A673 (cell line): Measurements from ENCODE around the gene DNAI1. TPM values are rescaled to one million over a fixed set of nuclear protein-coding genes. Genes with fewer than 3 reads are reported as not detected.

ENCODE experiments used
- BruUV-seq: library from RNA; stranded (reverse); fragments of 400-500 nt; replicated peaks from 2 replicates; lab custom pipeline; 2021; lab: Mats Ljungman, UMichigan
- CTCF ChIA-PET: fragments of 300-600 bp; sonication (Branson Sonifier 250); formaldehyde crosslinking; loops from one replicate; lab custom pipeline; 2022; ENCODE audit warnings: antibody characterized with exemption; lab: Charles Lee
- POLR2A ChIA-PET: fragments of 300-600 bp; sonication (Branson Sonifier 250); formaldehyde crosslinking; loops from one replicate; lab custom pipeline; 2022; ENCODE audit warnings: antibody characterized with exemption; ENCODE audit not compliant: low non-redundant PET; lab: Charles Lee
- DNase-seq: peaks from one replicate; pipeline ENCODE4 v3.0.0-alpha.2; 2015; ENCODE audit warnings: low spot score
- H3K27ac ChIP-seq: fragments of 200-600 bp; sonication (generic); 2 replicates; pipeline ENCODE4 v1.5.1; 2016; ENCODE audit warnings: mixed run types, low read depth, mild to moderate bottlenecking, mixed read lengths, antibody characterized with exemption, low read length; ENCODE audit not compliant: poor library complexity, severe bottlenecking
- H3K27me3 ChIP-seq: fragments of 200-600 bp; sonication (generic); replicated peaks from 2 replicates; pipeline ENCODE4 v1.6.1; 2017; ENCODE audit warnings: mixed run types, low read depth, mild to moderate bottlenecking, mixed read lengths, antibody characterized with exemption, low read length; ENCODE audit not compliant: insufficient read depth, poor library complexity
- H3K36me3 ChIP-seq: fragments of 200-600 bp; sonication (generic); 2 replicates; pipeline ENCODE4 v1.6.1; 2016; ENCODE audit warnings: mixed run types, mild to moderate bottlenecking, mixed read lengths, antibody characterized with exemption, low read length; ENCODE audit not compliant: insufficient read depth, poor library complexity, severe bottlenecking
- H3K4me1 ChIP-seq: fragments of 200-600 bp; sonication (generic); 2 replicates; pipeline ENCODE4 v1.6.1; 2017; ENCODE audit warnings: mixed run types, mild to moderate bottlenecking, mixed read lengths, antibody characterized with exemption, low read length; ENCODE audit not compliant: insufficient read depth, poor library complexity, severe bottlenecking
- H3K4me3 ChIP-seq: fragments of 200-600 bp; sonication (generic); 2 replicates; pipeline ENCODE4 v1.5.1; 2016; ENCODE audit warnings: low read depth, mixed run types, mild to moderate bottlenecking, mixed read lengths, low read length; ENCODE audit not compliant: poor library complexity, severe bottlenecking
- H3K9me3 ChIP-seq: fragments of 200-600 bp; sonication (generic); 2 replicates; pipeline ENCODE4 v1.6.1; 2016; ENCODE audit warnings: mixed run types, low read depth, mild to moderate bottlenecking, mixed read lengths, antibody characterized with exemption, low read length; ENCODE audit not compliant: poor library complexity, severe bottlenecking
- EZH2 ChIP-seq: fragments of 200-600 bp; sonication (generic); IDR thresholded peaks from 2 replicates; pipeline ENCODE4 v1.6.1; 2017; ENCODE audit warnings: borderline replicate concordance, low read depth, mild to moderate bottlenecking, mixed read lengths, antibody characterized with exemption, low read length; ENCODE audit not compliant: poor library complexity, severe bottlenecking
- intact Hi-C: fragments of 100-400 bp; cut with micrococcal nuclease; formaldehyde crosslinking; loops from one replicate; pipeline ENCODE4 v1.10.0; 2022; ENCODE audit not compliant: unreplicated experiment
- total RNA-seq: library from RNA; stranded (reverse); gene quantifications from 2 replicates; pipeline ENCODE4 v1.2.3, GENCODE V29; 2021
- TF ChIP-seq, protein P1 (sequence below): fragments of 300-800, 200-600 bp; sonication (generic); conservative IDR thresholded peaks from 2 replicates; pipeline ENCODE4 v1.5.1; 2017; ENCODE audit warnings: low read depth, mild to moderate bottlenecking, antibody characterized with exemption, low read length, moderate library complexity, mixed read lengths

Gene DNAI1
- total RNA-seq, 1 experiment from 2014 or later = not detected

GRCh38 chr9:34440017-34440416 is 18.6 kb upstream of the DNAI1 start:
- ChIA-PET CTCF (no interaction called here), POLR2A (no interaction called here)
- peak overlapping the region; percentile 42 for H3K27ac ChIP-seq
- no peak for TF ChIP-seq EZH2
- TF ChIP-seq, protein P1, sequence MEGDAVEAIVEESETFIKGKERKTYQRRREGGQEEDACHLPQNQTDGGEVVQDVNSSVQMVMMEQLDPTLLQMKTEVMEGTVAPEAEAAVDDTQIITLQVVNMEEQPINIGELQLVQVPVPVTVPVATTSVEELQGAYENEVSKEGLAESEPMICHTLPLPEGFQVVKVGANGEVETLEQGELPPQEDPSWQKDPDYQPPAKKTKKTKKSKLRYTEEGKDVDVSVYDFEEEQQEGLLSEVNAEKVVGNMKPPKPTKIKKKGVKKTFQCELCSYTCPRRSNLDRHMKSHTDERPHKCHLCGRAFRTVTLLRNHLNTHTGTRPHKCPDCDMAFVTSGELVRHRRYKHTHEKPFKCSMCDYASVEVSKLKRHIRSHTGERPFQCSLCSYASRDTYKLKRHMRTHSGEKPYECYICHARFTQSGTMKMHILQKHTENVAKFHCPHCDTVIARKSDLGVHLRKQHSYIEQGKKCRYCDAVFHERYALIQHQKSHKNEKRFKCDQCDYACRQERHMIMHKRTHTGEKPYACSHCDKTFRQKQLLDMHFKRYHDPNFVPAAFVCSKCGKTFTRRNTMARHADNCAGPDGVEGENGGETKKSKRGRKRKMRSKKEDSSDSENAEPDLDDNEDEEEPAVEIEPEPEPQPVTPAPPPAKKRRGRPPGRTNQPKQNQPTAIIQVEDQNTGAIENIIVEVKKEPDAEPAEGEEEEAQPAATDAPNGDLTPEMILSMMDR = no peak
- intact Hi-C loops = no loop called here
- H3K9me3 ChIP-seq = no peaks in the 10 kb centered on the region
- H3K4me3 ChIP-seq = no peak overlapping the region
- no peak for DNase-seq
- H3K27me3 ChIP-seq = no peaks in the 10 kb centered on the region
- BruUV-seq = no TSS peak
- H3K36me3 ChIP-seq = no peaks in the 10 kb centered on the region
- peaks cover 51% of the 10 kb centered on the region for H3K4me1 ChIP-seq

DNA sequence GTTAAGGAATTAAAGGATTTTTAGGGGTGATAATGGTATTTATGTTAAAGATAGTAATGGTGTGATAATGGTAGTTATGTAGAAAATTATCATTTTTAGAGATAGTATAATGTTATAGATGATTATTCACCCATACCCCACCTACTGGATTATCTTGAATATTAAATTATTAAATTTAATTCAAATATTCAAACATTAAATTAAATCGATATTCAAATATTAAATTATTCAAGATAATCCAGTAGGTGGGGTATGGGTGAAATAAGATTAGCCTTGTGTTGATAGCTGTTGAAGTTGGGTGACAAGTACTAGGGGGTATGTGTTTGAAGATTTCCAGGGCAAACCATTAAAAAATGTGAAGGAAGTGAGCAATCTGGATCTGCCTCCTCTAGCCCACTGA is 15.8 kb upstream of the DNAI1 start:
- intact Hi-C loops = no loop called here
- CTCF ChIA-PET = no interaction called here
- Histone ChIP-seq H3K4me3 (no peak overlapping the region), H3K27ac (peak overlapping the region; percentile 53), H3K9me3 (no peaks in the 10 kb centered on the region), H3K27me3 (no peaks in the 10 kb centered on the region), H3K4me1 (peaks cover 51% of the 10 kb centered on the region), H3K36me3 (no peaks in the 10 kb centered on the region)
- no TSS peak for BruUV-seq
- DNase-seq = no peak
- POLR2A ChIA-PET = no interaction called here
- TF ChIP-seq, protein P1 = no peak
- TF ChIP-seq EZH2 = no peak

GRCh38 chr9:34443533-34443932 is 15.1 kb upstream of the DNAI1 start:
- no TSS peak for BruUV-seq
- Histone ChIP-seq H3K4me3 (no peak overlapping the region), H3K27me3 (no peaks in the 10 kb centered on the region), H3K4me1 (peaks cover 51% of the 10 kb centered on the region), H3K36me3 (no peaks in the 10 kb centered on the region), H3K9me3 (no peaks in the 10 kb centered on the region), H3K27ac (peak overlapping the region; percentile 53)
- ChIA-PET CTCF (interaction anchor here (1.0 kb wide), 1 partner anchor 39 kb away, joined by 4 read pairs; no protein-coding TSS in a partner anchor), POLR2A (no interaction called here)
- DNase-seq = peak; percentile 63
- TF ChIP-seq EZH2 = no peak
- TF ChIP-seq, protein P1 = no peak
- intact Hi-C loops = no loop called here
